HL-60 (cell line): ENCODE results near the gene ZCCHC24.

Experiments
- DNase-seq, 2 experiments: peaks; one replicate each; pipeline ENCODE4 v3.0.0-alpha.2; 2010 to 2020; ENCODE audit warnings: low read depth in 1 of 2, low spot score in 1 of 2
- H3K27ac ChIP-seq: fragments of 250-450 bp; sonication (Bioruptor Pico); replicated peaks from 2 replicates; pipeline ENCODE4 v1.5.1; 2020; ENCODE audit warnings: mild to moderate bottlenecking, moderate library complexity
- H3K27me3 ChIP-seq: fragments of 250-450 bp; sonication (Bioruptor Pico); 2 replicates; pipeline ENCODE4 v1.5.1; 2021; ENCODE audit warnings: mild to moderate bottlenecking, moderate library complexity; ENCODE audit not compliant: insufficient read depth, poor library complexity, severe bottlenecking
- H3K4me3 ChIP-seq: replicated peaks from 2 replicates; pipeline ENCODE4 v1.5.1; 2011; ENCODE audit warnings: mild to moderate bottlenecking, control low read depth, low read length; ENCODE audit not compliant: insufficient read depth
- CTCF ChIP-seq: IDR thresholded peaks from one replicate; pipeline ENCODE4 v1.5.1; 2011; ENCODE audit warnings: low read length, control low read depth, inconsistent platforms; ENCODE audit not compliant: insufficient read depth
- GABPA ChIP-seq: IDR thresholded peaks from 2 replicates; pipeline ENCODE4 v1.6.1; 2012; ENCODE audit warnings: low read depth
- POLR2AphosphoS5 ChIP-seq: IDR thresholded peaks from 2 replicates; pipeline ENCODE4 v1.6.1; 2012; ENCODE audit warnings: low read depth
- REST ChIP-seq: IDR thresholded peaks from 2 replicates; pipeline ENCODE4 v1.6.1; 2012; ENCODE audit warnings: low read depth; ENCODE audit not compliant: insufficient replicate concordance
- SPI1 ChIP-seq: IDR thresholded peaks from 2 replicates; pipeline ENCODE4 v1.6.1; 2012; ENCODE audit warnings: low read depth, mild to moderate bottlenecking, borderline replicate concordance

The ZCCHC24 gene

GRCh38 chr10:79357180-79357579, 88.2 kb downstream of the ZCCHC24 start:
- no peak for DNase-seq
- TF ChIP-seq GABPA (no peak), POLR2AphosphoS5 (no peak)
- no peaks in the 10 kb centered on the region for H3K27me3 ChIP-seq

GRCh38 chr10:79356104-79356503, 89.3 kb downstream of the ZCCHC24 start:
- Histone ChIP-seq H3K4me3 (no peak overlapping the region), H3K27ac (peak overlapping the region; percentile 28), H3K27me3 (no peaks in the 10 kb centered on the region)
- TF ChIP-seq GABPA, result no peak
- peak; percentile 70 for TF ChIP-seq POLR2AphosphoS5
- DNase-seq, result peak in 1 of 2 experiments; percentile 82

More at GRCh38 chr10:79357180-79357579, 88.2 kb downstream of the ZCCHC24 start:
- Histone ChIP-seq H3K4me3 (no peak overlapping the region), H3K27ac (no peak overlapping the region)

- peak; percentile 69; the same call in 1 of the 2 replicates for TF ChIP-seq POLR2AphosphoS5
- TF ChIP-seq SPI1, result no peak
- Histone ChIP-seq H3K4me3 (no peak overlapping the region), H3K27me3 (no peaks in the 10 kb centered on the region), H3K27ac (peak overlapping the region; percentile 28)
- no peak for DNase-seq
These were observed 89.9 kb downstream of the ZCCHC24 start for GRCh38 chr10:79355420-79356017.

GRCh38 chr10:79354615-79355014, 90.8 kb downstream of the ZCCHC24 start:
- no peak overlapping the region for H3K4me3 ChIP-seq
- DNase-seq, result no peak
- TF ChIP-seq SPI1 (no peak), REST (no peak), POLR2AphosphoS5 (no peak), GABPA (no peak), CTCF (no peak)
- H3K27ac ChIP-seq, result peak overlapping the region; percentile 73
- no peaks in the 10 kb centered on the region for H3K27me3 ChIP-seq

- no peak overlapping the region for H3K4me3 ChIP-seq
- TF ChIP-seq GABPA (no peak), POLR2AphosphoS5 (peak; percentile 48; the same call in 1 of the 2 replicates)
- peak in 1 of 2 experiments; percentile 58 for DNase-seq
- no peaks in the 10 kb centered on the region for H3K27me3 ChIP-seq
- H3K27ac ChIP-seq, result peak overlapping the region; percentile 73
These were observed 91.3 kb downstream of the ZCCHC24 start for GRCh38 chr10:79354141-79354540.

- TF ChIP-seq SPI1 (no peak), GABPA (no peak), REST (no peak), POLR2AphosphoS5 (peak; percentile 44; the same call in 1 of the 2 replicates), CTCF (no peak)
- H3K4me3 ChIP-seq, result no peak overlapping the region
- no peak for DNase-seq
- H3K27ac ChIP-seq, result peak overlapping the region; percentile 73
- no peaks in the 10 kb centered on the region for H3K27me3 ChIP-seq
These were observed 91.7 kb downstream of the ZCCHC24 start for GRCh38 chr10:79353726-79354125.
